ENCODE measurements around the gene LCLAT1.
A peak's percentile ranks its signal among the peaks of the same experiment; 100 is the strongest.
"Not testable (repeated sequence)": the region's sequence is repeated elsewhere in the genome, so short reads cannot be mapped to it uniquely, and the experiment has no call there.

LCLAT1 gene

GRCh38 chr2:30507460-30507859 lies 60.4 kb downstream of the LCLAT1 start:
- H3K36me3 Mint-ChIP-seq, result peaks cover 25% of the 10 kb centered on the region
- H3K4me1 Mint-ChIP-seq, result peaks cover 66% of the 10 kb centered on the region
- not testable (repeated sequence) for H3K9me3 Mint-ChIP-seq, H3K27ac Mint-ChIP-seq, ATAC-seq, H3K27me3 Mint-ChIP-seq, H3K4me3 Mint-ChIP-seq

- no peaks in the 10 kb centered on the region for H3K27me3 Mint-ChIP-seq
- H3K4me1 Mint-ChIP-seq, result peaks cover 58% of the 10 kb centered on the region
- no peak overlapping the region for H3K4me3 Mint-ChIP-seq
- ATAC-seq, result no peak
- H3K9me3 Mint-ChIP-seq, result peaks cover 8% of the 10 kb centered on the region
- H3K36me3 Mint-ChIP-seq, result peaks cover 22% of the 10 kb centered on the region
- H3K27ac Mint-ChIP-seq, result no peak overlapping the region
Observed at GRCh38 chr2:30509716-30510115, 62.7 kb downstream of the LCLAT1 start.

- Mint-ChIP-seq H3K4me3 (no peak overlapping the region), H3K36me3 (peaks cover 22% of the 10 kb centered on the region), H3K27me3 (no peaks in the 10 kb centered on the region), H3K4me1 (peaks cover 58% of the 10 kb centered on the region), H3K9me3 (peaks cover 8% of the 10 kb centered on the region), H3K27ac (no peak overlapping the region)
- no peak for ATAC-seq
Observed at GRCh38 chr2:30510409-30510808, 63.4 kb downstream of the LCLAT1 start.

GRCh38 chr2:30511122-30512083 lies 64.4 kb downstream of the LCLAT1 start:
- Mint-ChIP-seq H3K27me3 (no peaks in the 10 kb centered on the region), H3K4me1 (peaks cover 51% of the 10 kb centered on the region), H3K36me3 (peaks cover 22% of the 10 kb centered on the region), H3K4me3 (no peak overlapping the region), H3K27ac (no peak overlapping the region), H3K9me3 (peaks cover 8% of the 10 kb centered on the region)
- ATAC-seq, result no peak

GRCh38 chr2:30512243-30512886 lies 65.3 kb downstream of the LCLAT1 start:
- Mint-ChIP-seq H3K4me1 (peaks cover 54% of the 10 kb centered on the region), H3K27me3 (no peaks in the 10 kb centered on the region), H3K27ac (no peak overlapping the region), H3K36me3 (peaks cover 28% of the 10 kb centered on the region), H3K9me3 (peaks cover 10% of the 10 kb centered on the region), H3K4me3 (no peak overlapping the region)
- no peak for ATAC-seq

- H3K9me3 Mint-ChIP-seq, H3K27me3 Mint-ChIP-seq, H3K27ac Mint-ChIP-seq, ATAC-seq, H3K4me3 Mint-ChIP-seq: not testable (repeated sequence)
- peaks cover 57% of the 10 kb centered on the region for H3K4me1 Mint-ChIP-seq
- H3K36me3 Mint-ChIP-seq, result peaks cover 22% of the 10 kb centered on the region
Observed at GRCh38 chr2:30513649-30514048, 66.6 kb downstream of the LCLAT1 start.

GRCh38 chr2:30514134-30514847 lies 67.2 kb downstream of the LCLAT1 start:
- Mint-ChIP-seq H3K4me1 (peaks cover 53% of the 10 kb centered on the region), H3K27ac (peak overlapping the region; percentile 19), H3K9me3 (peaks cover 11% of the 10 kb centered on the region), H3K4me3 (no peak overlapping the region), H3K27me3 (no peaks in the 10 kb centered on the region), H3K36me3 (peaks cover 26% of the 10 kb centered on the region)
- ATAC-seq, result no peak

- no peaks in the 10 kb centered on the region for H3K27me3 Mint-ChIP-seq
- peaks cover 14% of the 10 kb centered on the region for H3K9me3 Mint-ChIP-seq
- no peak overlapping the region for H3K27ac Mint-ChIP-seq
- ATAC-seq, result no peak
- H3K36me3 Mint-ChIP-seq, result peaks cover 32% of the 10 kb centered on the region
- H3K4me3 Mint-ChIP-seq, result no peak overlapping the region
- H3K4me1 Mint-ChIP-seq, result peaks cover 47% of the 10 kb centered on the region
Observed at GRCh38 chr2:30514848-30515435, 67.9 kb downstream of the LCLAT1 start.

- H3K36me3 Mint-ChIP-seq, result peaks cover 28% of the 10 kb centered on the region
- no peak overlapping the region for H3K27ac Mint-ChIP-seq
Observed at GRCh38 chr2:30516166-30516565, 69.1 kb downstream of the LCLAT1 start.

GRCh38 chr2:30519796-30520195 lies 72.8 kb downstream of the LCLAT1 start:
- H3K27ac Mint-ChIP-seq, result no peak overlapping the region
- peaks cover 20% of the 10 kb centered on the region for H3K4me1 Mint-ChIP-seq
- peaks cover 46% of the 10 kb centered on the region for H3K36me3 Mint-ChIP-seq
- H3K4me3 Mint-ChIP-seq, result no peak overlapping the region
- H3K27me3 Mint-ChIP-seq, result no peaks in the 10 kb centered on the region
- peaks cover 15% of the 10 kb centered on the region for H3K9me3 Mint-ChIP-seq
- no peak for ATAC-seq

More at GRCh38 chr2:30516166-30516565, 69.1 kb downstream of the LCLAT1 start:
- H3K27me3 Mint-ChIP-seq, result no peaks in the 10 kb centered on the region
- H3K9me3 Mint-ChIP-seq, result peaks cover 15% of the 10 kb centered on the region
- peaks cover 37% of the 10 kb centered on the region for H3K4me1 Mint-ChIP-seq
- no peak overlapping the region for H3K4me3 Mint-ChIP-seq
- no peak for ATAC-seq

GRCh38 chr2:30522421-30522820 lies 75.4 kb downstream of the LCLAT1 start:
- peaks cover 18% of the 10 kb centered on the region for H3K9me3 Mint-ChIP-seq
- H3K27ac Mint-ChIP-seq, result no peak overlapping the region
- peaks cover 10% of the 10 kb centered on the region for H3K4me1 Mint-ChIP-seq
- no peak overlapping the region for H3K4me3 Mint-ChIP-seq
- no peaks in the 10 kb centered on the region for H3K27me3 Mint-ChIP-seq
- ATAC-seq, result no peak
- peaks cover 58% of the 10 kb centered on the region for H3K36me3 Mint-ChIP-seq

- Mint-ChIP-seq H3K4me1 (peaks cover 7% of the 10 kb centered on the region), H3K36me3 (peaks cover 47% of the 10 kb centered on the region), H3K9me3 (peaks cover 6% of the 10 kb centered on the region), H3K4me3 (no peak overlapping the region), H3K27me3 (no peaks in the 10 kb centered on the region), H3K27ac (no peak overlapping the region)
- no peak for ATAC-seq
Observed at GRCh38 chr2:30527411-30527810, 80.4 kb downstream of the LCLAT1 start.

GRCh38 chr2:30527859-30528258 lies 80.8 kb downstream of the LCLAT1 start:
- Mint-ChIP-seq H3K36me3 (peaks cover 44% of the 10 kb centered on the region), H3K27me3 (no peaks in the 10 kb centered on the region), H3K4me3 (no peak overlapping the region), H3K9me3 (peaks cover 6% of the 10 kb centered on the region), H3K4me1 (peaks cover 4% of the 10 kb centered on the region), H3K27ac (no peak overlapping the region)
- ATAC-seq, result no peak

- Mint-ChIP-seq H3K27me3 (no peaks in the 10 kb centered on the region), H3K4me1 (no peaks in the 10 kb centered on the region), H3K9me3 (peaks cover 6% of the 10 kb centered on the region), H3K4me3 (no peak overlapping the region), H3K27ac (no peak overlapping the region), H3K36me3 (peaks cover 58% of the 10 kb centered on the region)
- ATAC-seq, result no peak
Observed at GRCh38 chr2:30530346-30530745, 83.3 kb downstream of the LCLAT1 start.

- no peak overlapping the region for H3K27ac Mint-ChIP-seq
- H3K27me3 Mint-ChIP-seq, result no peaks in the 10 kb centered on the region
- no peak for ATAC-seq
- no peak overlapping the region for H3K4me3 Mint-ChIP-seq
- peaks cover 64% of the 10 kb centered on the region for H3K36me3 Mint-ChIP-seq
- H3K9me3 Mint-ChIP-seq, result peaks cover 7% of the 10 kb centered on the region
- peaks cover 24% of the 10 kb centered on the region for H3K4me1 Mint-ChIP-seq
Observed at GRCh38 chr2:30541680-30542079, 94.6 kb downstream of the LCLAT1 start.

Data from stimulated activated memory B cell treated with anti-CD40 and anti-IgM and Interleukin-4, amounts not matched to agents 10 μg/mL and 1 μg/mL and 100 μg/mL, for 72 hours (primary cell).